GM23338 (cell line): ENCODE data around the gene LMF1. TPM values are rescaled to one million over a fixed set of nuclear protein-coding genes. Genes with fewer than 3 reads are reported as not detected.

Experiments
- ATAC-seq: fragments of 200-7000 bp; cut with Tn5 transposase; 3 replicates; pipeline ENCODE4 v1.9.1; 2020
- DNase-seq: peaks from one replicate; pipeline ENCODE4 v3.0.0-alpha.2; 2015; ENCODE audit warnings: low spot score
- H2AFZ ChIP-seq: fragments of 200-600 bp; sonication (generic); 2 replicates; pipeline ENCODE4 v1.8.0; 2016; ENCODE audit warnings: antibody characterized with exemption, mild to moderate bottlenecking, moderate library complexity
- H3F3A ChIP-seq: fragments of 200-600 bp; sonication (generic); replicated peaks from 2 replicates; pipeline ENCODE4 v1.8.0; 2017; ENCODE audit warnings: antibody characterized with exemption, mixed run types, low read depth
- H3K27ac ChIP-seq: fragments of 200-600 bp; sonication (generic); 2 replicates; pipeline ENCODE4 v1.6.1; 2016; ENCODE audit warnings: low read depth
- H3K27me3 ChIP-seq: fragments of 200-600 bp; sonication (generic); 2 replicates; pipeline ENCODE4 v1.8.0; 2016; ENCODE audit warnings: mild to moderate bottlenecking, mixed run types, moderate library complexity; ENCODE audit not compliant: insufficient read depth
- H3K36me3 ChIP-seq: fragments of 200-600 bp; sonication (generic); 2 replicates; pipeline ENCODE4 v1.8.0; 2016; ENCODE audit warnings: mild to moderate bottlenecking; ENCODE audit not compliant: insufficient read depth
- H3K4me1 ChIP-seq: fragments of 200-600 bp; sonication (generic); 2 replicates; pipeline ENCODE4 v1.8.0; 2016; ENCODE audit warnings: mild to moderate bottlenecking, moderate library complexity; ENCODE audit not compliant: insufficient read depth
- H3K4me2 ChIP-seq: fragments of 200-600 bp; sonication (generic); 2 replicates; pipeline ENCODE4 v1.7.1; 2017; ENCODE audit warnings: mixed run types
- H3K4me3 ChIP-seq: fragments of 200-600 bp; sonication (generic); 2 replicates; pipeline ENCODE4 v1.6.1; 2016; ENCODE audit warnings: mixed run types
- H3K79me2 ChIP-seq: fragments of 200-600 bp; sonication (generic); replicated peaks from 2 replicates; pipeline ENCODE4 v1.8.0; 2017; ENCODE audit warnings: mild to moderate bottlenecking; ENCODE audit not compliant: insufficient read depth
- H3K9me2 ChIP-seq: fragments of 200-600 bp; sonication (generic); 2 replicates; pipeline ENCODE4 v1.8.0; 2017; ENCODE audit not compliant: insufficient read depth
- H4K20me1 ChIP-seq: fragments of 200-600 bp; sonication (generic); replicated peaks from 2 replicates; pipeline ENCODE4 v1.8.0; 2017; ENCODE audit warnings: mild to moderate bottlenecking; ENCODE audit not compliant: insufficient read depth
- H3K27ac Mint-ChIP-seq: 2 replicates; pipeline ENCODE4 v1.8.0; 2020; ENCODE audit warnings: inconsistent platforms, mild to moderate bottlenecking, moderate library complexity, mixed read lengths
- H3K27me3 Mint-ChIP-seq: 3 replicates; pipeline ENCODE4 v1.8.0; 2022; ENCODE audit warnings: low read depth, mild to moderate bottlenecking, moderate library complexity, mixed read lengths, inconsistent platforms; ENCODE audit not compliant: insufficient read depth, poor library complexity
- H3K36me3 Mint-ChIP-seq: 3 replicates; pipeline ENCODE4 v1.8.0; 2021; ENCODE audit warnings: low read depth, mild to moderate bottlenecking, inconsistent platforms, moderate library complexity, mixed read lengths
- H3K4me1 Mint-ChIP-seq: 3 replicates; pipeline ENCODE4 v1.8.0; 2020; ENCODE audit warnings: mild to moderate bottlenecking, inconsistent platforms, mixed read lengths
- H3K4me3 Mint-ChIP-seq: 3 replicates; pipeline ENCODE4 v1.8.0; 2021; ENCODE audit warnings: moderate library complexity, mild to moderate bottlenecking, inconsistent platforms, mixed read lengths
- H3K9me3 Mint-ChIP-seq: 3 replicates; pipeline ENCODE4 v1.8.0; 2020; ENCODE audit warnings: moderate library complexity, mild to moderate bottlenecking, inconsistent platforms, mixed read lengths
- CREB1 ChIP-seq: fragments of 250-450 bp; sonication (Bioruptor Pico); IDR thresholded peaks from 2 replicates; pipeline ENCODE4 v1.5.0; 2020; ENCODE audit warnings: low read depth, mild to moderate bottlenecking, moderate library complexity
- CTCF ChIP-seq, 2 experiments: fragments of 200-600 bp in 1 of 2; sonication (generic) in 1 of 2; conservative IDR thresholded peaks; 2 replicates each; pipeline versions ENCODE4 v1.5.1 to v1.6.1; 2016 to 2017; ENCODE audit warnings: antibody characterized with exemption in 2 of 2, low read depth in 2 of 2, mild to moderate bottlenecking in 2 of 2, moderate library complexity in 1 of 2
- EZH2 ChIP-seq: fragments of 200-600 bp; sonication (generic); IDR thresholded peaks from one replicate; pipeline ENCODE4 v1.8.0; 2017; ENCODE audit warnings: antibody characterized with exemption, mild to moderate bottlenecking, low read depth; ENCODE audit not compliant: unreplicated experiment
- JUNB ChIP-seq: IDR thresholded peaks from one replicate; pipeline ENCODE4 v1.6.1; 2016; ENCODE audit warnings: antibody characterized with exemption; ENCODE audit not compliant: unreplicated experiment
- REST ChIP-seq: IDR thresholded peaks from one replicate; pipeline ENCODE4 v1.6.1; 2018; ENCODE audit warnings: antibody characterized with exemption; ENCODE audit not compliant: unreplicated experiment
- STAT1 ChIP-seq: IDR thresholded peaks from one replicate; pipeline ENCODE4 v1.6.1; 2016; ENCODE audit warnings: antibody characterized with exemption; ENCODE audit not compliant: unreplicated experiment
- ZNF331 ChIP-seq: fragments of 250-450 bp; sonication (Bioruptor Pico); IDR thresholded peaks from 2 replicates; pipeline ENCODE4 v1.5.0; 2020; ENCODE audit warnings: low read depth, mild to moderate bottlenecking, moderate library complexity
- ZNF462 ChIP-seq: fragments of 250-450 bp; sonication (Bioruptor Pico); IDR thresholded peaks from 2 replicates; pipeline ENCODE4 v1.5.0; 2020; ENCODE audit warnings: mild to moderate bottlenecking, moderate library complexity
- polyA plus RNA-seq: library from polyadenylated mRNA; unstranded; fragments of >200 nt; fragmentation: Nextera tagmentation; extraction: Ambion mirVana; gene quantifications from 2 replicates; pipeline ENCODE4 v1.2.1, GENCODE V29; 2016
- total RNA-seq: library from RNA; depleted of rRNA; stranded (reverse); fragments of >200 nt; shearing (Covaris generic); gene quantifications from 2 replicates; pipeline ENCODE4 v1.2.3, GENCODE V29; 2014

The LMF1 gene
- total and polyA plus RNA-seq, 2 experiments from 2014 or later, result 4.2 to 10.1 TPM

DNA sequence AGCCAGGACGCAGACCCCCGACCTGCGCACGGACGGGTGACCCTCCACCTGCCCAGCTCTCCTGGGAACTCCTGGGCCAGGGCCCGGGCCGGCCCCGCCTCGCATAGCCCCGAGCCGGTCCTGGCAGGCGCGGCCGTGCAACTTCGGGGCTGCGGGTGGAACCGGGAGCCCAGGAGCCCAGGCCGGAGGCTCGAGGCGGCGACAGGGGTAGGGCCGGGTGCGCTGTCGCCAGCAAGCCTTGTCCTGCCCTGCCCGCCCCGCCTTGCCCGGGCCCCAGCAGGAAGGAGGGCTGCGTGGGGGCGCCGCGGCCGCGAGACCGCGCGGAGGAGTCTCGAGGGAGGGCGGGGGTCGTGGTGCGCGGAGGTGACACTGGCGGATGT is 408 bp downstream of the LMF1 start:
- no peak for TF ChIP-seq CREB1 (CRISPR knock-in tag)
- no peak for TF ChIP-seq STAT1
- no peaks in the 10 kb centered on the region for H3K79me2 ChIP-seq
- peaks cover 11% of the 10 kb centered on the region for H3K4me1 Mint-ChIP-seq
- H3K4me3 ChIP-seq, result peak overlapping the region; percentile 84
- no peaks in the 10 kb centered on the region for H3K36me3 ChIP-seq
- H3F3A ChIP-seq, result 0 out of 2 replicates have a peak, but pooled peaks cover 5% of the 10 kb centered on the region
- H3K4me2 ChIP-seq, result peak overlapping the region; percentile 81
- H3K27ac ChIP-seq, result no peak overlapping the region
- DNase-seq, result no peak
- H3K27ac Mint-ChIP-seq, result no peak overlapping the region
- peaks cover 9% of the 10 kb centered on the region for H3K27me3 ChIP-seq
- H3K4me1 ChIP-seq, result peaks cover 4% of the 10 kb centered on the region; the same call in 1 of the 2 replicates
- H4K20me1 ChIP-seq, result 0 out of 2 replicates have a peak, but pooled peaks cover 4% of the 10 kb centered on the region
- no peaks in the 10 kb centered on the region for H3K9me2 ChIP-seq
- peaks cover 3% of the 10 kb centered on the region; the same call in 2 of the 3 replicates for H3K9me3 Mint-ChIP-seq
- H3K36me3 Mint-ChIP-seq, result peaks cover 3% of the 10 kb centered on the region; the same call in 1 of the 3 replicates
- H3K4me3 Mint-ChIP-seq, result peak overlapping the region; percentile 73; the same call in 2 of the 3 replicates
- peaks cover 16% of the 10 kb centered on the region for H3K27me3 Mint-ChIP-seq
- peak; percentile 49 for ATAC-seq
- peak overlapping the region; percentile 95 for H2AFZ ChIP-seq

DNA sequence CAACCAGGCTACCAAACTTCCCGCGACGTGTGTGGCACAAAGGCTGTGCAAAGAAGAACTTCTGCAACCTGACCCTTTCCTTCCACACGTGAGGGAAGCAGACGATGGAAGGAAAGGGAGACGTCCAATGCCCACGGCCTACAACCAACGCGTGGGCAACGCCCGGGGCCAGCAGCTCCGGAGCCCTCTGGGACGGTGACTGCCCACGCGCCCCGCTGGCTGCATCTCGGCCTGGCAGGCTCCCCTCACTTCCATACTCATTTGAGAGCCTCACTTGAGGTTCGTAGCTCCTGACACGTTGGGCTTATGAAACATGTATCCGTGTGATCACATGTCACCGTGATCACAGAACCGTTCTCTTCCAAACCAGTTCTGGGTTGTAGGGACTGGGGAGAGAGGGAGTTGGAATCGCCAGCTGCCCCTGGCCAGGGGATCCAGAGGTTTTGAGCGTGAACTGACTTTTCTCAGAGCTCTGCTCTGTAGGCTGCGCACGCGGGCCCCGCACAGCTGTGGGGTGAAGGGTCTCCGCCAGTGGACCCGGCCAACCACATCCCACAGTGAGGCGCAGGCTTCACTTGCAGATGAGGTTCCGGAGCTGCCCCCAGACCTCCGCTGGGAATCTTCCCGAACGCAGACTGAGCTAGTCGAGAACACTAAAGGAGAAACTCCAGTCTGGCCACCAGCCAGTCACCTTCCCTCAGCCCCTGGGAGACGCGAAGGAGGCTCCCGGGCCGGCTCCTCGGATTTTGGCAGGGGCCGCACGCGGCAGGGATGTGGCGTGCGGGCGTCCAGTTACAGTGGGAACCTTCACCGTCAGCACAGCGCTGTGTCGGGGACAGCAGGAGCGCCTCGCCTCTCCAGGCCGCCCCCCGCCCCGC is 1.0 kb downstream of the LMF1 start:
- H3K27ac ChIP-seq, result no peak overlapping the region
- H3F3A ChIP-seq, result 0 out of 2 replicates have a peak, but pooled peaks cover 5% of the 10 kb centered on the region
- no peaks in the 10 kb centered on the region for H3K9me2 ChIP-seq
- peak overlapping the region; percentile 59 for H2AFZ ChIP-seq
- peak overlapping the region; percentile 73 for H3K4me3 Mint-ChIP-seq
- no peaks in the 10 kb centered on the region for H3K36me3 ChIP-seq
- H3K27ac Mint-ChIP-seq, result no peak overlapping the region
- ATAC-seq, result peak; percentile 29
- H3K27me3 Mint-ChIP-seq, result peaks cover 21% of the 10 kb centered on the region
- DNase-seq, result peak; percentile 52
- peaks cover 9% of the 10 kb centered on the region for H3K27me3 ChIP-seq
- H3K9me3 Mint-ChIP-seq, result peaks cover 7% of the 10 kb centered on the region; the same call in 2 of the 3 replicates
- H3K4me3 ChIP-seq, result peak overlapping the region; percentile 84
- peak overlapping the region; percentile 81 for H3K4me2 ChIP-seq
- no peaks in the 10 kb centered on the region for H3K79me2 ChIP-seq
- H3K4me1 ChIP-seq, result peaks cover 4% of the 10 kb centered on the region; the same call in 1 of the 2 replicates
- H3K4me1 Mint-ChIP-seq, result peaks cover 11% of the 10 kb centered on the region
- 0 out of 2 replicates have a peak, but pooled peaks cover 4% of the 10 kb centered on the region for H4K20me1 ChIP-seq
- H3K36me3 Mint-ChIP-seq, result peaks cover 6% of the 10 kb centered on the region; the same call in 1 of the 3 replicates
- TF ChIP-seq REST (no peak), ZNF331 (CRISPR knock-in tag) (no peak), ZNF462 (CRISPR knock-in tag) (no peak), JUNB (no peak), CTCF (conservative IDR thresholded peaks at IDR 0.05; ENCODE audit: low read depth in 2 of 2) (no peak), EZH2 (no peak)
